BLaER1 (cell line): ENCODE data around the gene EIF1.
"Not testable (repeated sequence)": the region's sequence is repeated elsewhere in the genome, so short reads cannot be mapped to it uniquely, and the experiment has no call there.

Experiments used
- H3K27ac ChIP-seq: shearing (Covaris generic); formaldehyde crosslinking; 2 replicates; pipeline ENCODE4 v1.8.1; 2022
- H3K27me3 ChIP-seq: shearing (Covaris generic); formaldehyde crosslinking; 2 replicates; pipeline ENCODE4 v1.8.1; 2022
- H3K36me3 ChIP-seq: shearing (Covaris generic); formaldehyde crosslinking; 2 replicates; pipeline ENCODE4 v1.8.1; 2022
- H3K4me1 ChIP-seq: shearing (Covaris generic); formaldehyde crosslinking; 2 replicates; pipeline ENCODE4 v1.8.1; 2022
- H3K4me2 ChIP-seq: shearing (Covaris generic); formaldehyde crosslinking; 2 replicates; pipeline ENCODE4 v1.8.1; 2022
- H3K4me3 ChIP-seq: shearing (Covaris generic); formaldehyde crosslinking; 2 replicates; pipeline ENCODE4 v1.8.1; 2022
- H3K9ac ChIP-seq: shearing (Covaris generic); formaldehyde crosslinking; 2 replicates; pipeline ENCODE4 v1.8.1; 2022
- H3K9me3 ChIP-seq: shearing (Covaris generic); formaldehyde crosslinking; 2 replicates; pipeline ENCODE4 v1.8.1; 2022
- H4K20me1 ChIP-seq: shearing (Covaris generic); formaldehyde crosslinking; 2 replicates; pipeline ENCODE4 v1.8.1; 2022
- Cebpa-rat ChIP-seq: shearing (Covaris generic); IDR thresholded peaks from 2 replicates; pipeline ENCODE4 v1.8.1; 2022

EIF1 gene

GRCh38 chr17:41697122-41697962 lies 8.7 kb downstream of the EIF1 start:
- no peak for TF ChIP-seq Cebpa-rat
- Histone ChIP-seq H3K27me3 (no peaks in the 10 kb centered on the region), H3K27ac (no peak overlapping the region), H3K4me3 (no peak overlapping the region), H3K36me3 (peaks cover 32% of the 10 kb centered on the region), H3K4me2 (peak overlapping the region; percentile 35; the same call in 1 of the 2 replicates), H3K9ac (no peak overlapping the region), H4K20me1 (peaks cover 17% of the 10 kb centered on the region), H3K4me1 (peaks cover 16% of the 10 kb centered on the region), H3K9me3 (no peaks in the 10 kb centered on the region)

- H3K4me3 ChIP-seq, H4K20me1 ChIP-seq, H3K27ac ChIP-seq, H3K4me2 ChIP-seq, H3K36me3 ChIP-seq, H3K9me3 ChIP-seq, H3K9ac ChIP-seq, H3K27me3 ChIP-seq: not testable (repeated sequence)
- peaks cover 23% of the 10 kb centered on the region for H3K4me1 ChIP-seq
Measured at GRCh38 chr17:41700843-41701242, 12.2 kb downstream of the EIF1 start.

GRCh38 chr17:41702712-41703111 lies 14.0 kb downstream of the EIF1 start:
- H3K9me3 ChIP-seq: no peaks in the 10 kb centered on the region
- no peak for TF ChIP-seq Cebpa-rat
- H3K4me1 ChIP-seq: peaks cover 7% of the 10 kb centered on the region; the same call in 1 of the 2 replicates
- H3K36me3 ChIP-seq: no peaks in the 10 kb centered on the region
- H3K4me2 ChIP-seq: no peak overlapping the region
- H3K27ac ChIP-seq: no peak overlapping the region
- H3K27me3 ChIP-seq: no peaks in the 10 kb centered on the region
- H4K20me1 ChIP-seq: no peaks in the 10 kb centered on the region
- no peak overlapping the region for H3K9ac ChIP-seq
- H3K4me3 ChIP-seq: no peak overlapping the region

- H3K4me3 ChIP-seq: no peak overlapping the region
- H3K27ac ChIP-seq: no peak overlapping the region
- H3K9ac ChIP-seq: no peak overlapping the region
- H3K36me3 ChIP-seq: no peaks in the 10 kb centered on the region
- H3K4me1 ChIP-seq: peaks cover 13% of the 10 kb centered on the region
- H3K27me3 ChIP-seq: no peaks in the 10 kb centered on the region
- no peak overlapping the region for H3K4me2 ChIP-seq
- H4K20me1 ChIP-seq: no peaks in the 10 kb centered on the region
- no peaks in the 10 kb centered on the region for H3K9me3 ChIP-seq
- no peak for TF ChIP-seq Cebpa-rat
Measured at GRCh38 chr17:41705271-41705991, 16.7 kb downstream of the EIF1 start.

DNA sequence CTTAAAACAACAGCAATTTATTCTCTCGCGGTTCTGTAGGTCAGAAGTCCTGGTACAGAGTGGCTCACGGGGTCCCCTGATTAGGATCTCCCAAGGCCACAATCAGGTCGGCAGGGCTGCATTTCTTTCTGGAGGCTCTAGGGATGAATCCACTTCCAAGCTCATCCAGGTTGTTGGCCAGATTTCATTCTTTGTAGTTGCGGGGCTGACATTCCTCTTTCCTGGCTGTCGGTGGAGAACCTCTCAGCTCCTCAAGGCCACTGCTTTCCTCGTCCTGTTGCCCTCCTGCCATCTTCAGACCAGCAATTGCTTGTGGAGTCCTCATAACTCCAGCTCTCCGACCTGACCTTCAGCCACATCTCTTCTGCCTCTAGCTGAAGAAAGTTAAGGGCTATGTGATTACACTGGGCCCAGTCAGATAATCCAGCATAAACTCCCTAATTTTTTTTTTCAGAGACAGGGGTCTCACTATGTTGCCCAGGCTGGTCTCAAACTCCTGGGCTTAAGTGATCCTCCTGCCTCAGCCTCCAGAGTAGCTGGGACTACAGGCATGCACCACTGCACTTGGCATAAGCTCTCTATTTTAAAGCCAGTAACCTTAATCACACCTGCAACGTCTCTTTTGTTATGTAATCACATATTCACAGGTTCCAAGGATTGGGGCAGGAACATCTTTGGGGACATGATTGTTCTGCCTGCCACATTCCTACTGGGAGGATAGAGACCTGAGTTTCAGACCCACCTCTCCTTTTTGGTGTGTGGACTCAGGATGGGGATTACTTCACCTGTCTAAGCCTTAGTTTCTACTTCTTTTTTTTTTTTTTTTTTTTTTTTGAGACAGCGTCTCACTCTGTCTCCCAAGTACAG lies 19.4 kb downstream of the EIF1 start:
- TF ChIP-seq Cebpa-rat: no peak
- no peaks in the 10 kb centered on the region for H4K20me1 ChIP-seq
- H3K27ac ChIP-seq: no peak overlapping the region
- H3K9me3 ChIP-seq: no peaks in the 10 kb centered on the region
- no peak overlapping the region for H3K4me3 ChIP-seq
- no peaks in the 10 kb centered on the region for H3K36me3 ChIP-seq
- no peaks in the 10 kb centered on the region for H3K27me3 ChIP-seq
- H3K4me1 ChIP-seq: peaks cover 25% of the 10 kb centered on the region
- H3K9ac ChIP-seq: no peak overlapping the region
- H3K4me2 ChIP-seq: no peak overlapping the region

DNA sequence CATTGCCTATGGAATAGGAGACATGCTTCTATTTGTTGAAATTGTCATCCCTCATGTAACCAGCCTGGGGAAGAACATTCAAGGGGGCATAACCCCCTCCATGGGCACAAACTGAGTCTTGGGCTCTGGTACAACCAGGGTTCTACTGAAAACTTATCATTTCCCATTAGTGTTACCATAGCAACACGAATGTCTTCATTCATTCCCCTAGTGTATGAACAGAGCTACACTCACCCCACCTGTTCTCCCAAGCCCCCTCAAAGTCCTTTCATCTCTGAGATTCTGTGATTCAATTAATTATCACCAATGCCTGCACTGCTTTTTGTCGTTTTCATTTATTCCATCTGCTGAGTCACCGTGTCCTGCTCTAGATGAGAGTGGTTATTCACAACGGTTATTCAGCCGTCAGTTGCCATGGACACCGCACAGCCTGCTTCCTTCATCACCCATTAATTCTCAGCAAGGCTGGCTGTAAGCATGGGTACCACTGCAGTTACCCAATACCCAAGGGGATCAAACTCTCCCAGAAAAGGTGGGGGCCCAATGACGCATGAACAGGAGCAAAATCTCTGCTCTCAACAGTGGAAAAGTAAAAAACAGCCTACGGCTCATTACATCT lies 21.9 kb downstream of the EIF1 start:
- no peak overlapping the region for H3K27ac ChIP-seq
- no peaks in the 10 kb centered on the region for H3K27me3 ChIP-seq
- no peak overlapping the region for H3K4me3 ChIP-seq
- no peaks in the 10 kb centered on the region for H3K9me3 ChIP-seq
- H3K9ac ChIP-seq: no peak overlapping the region
- H4K20me1 ChIP-seq: no peaks in the 10 kb centered on the region
- peak overlapping the region; percentile 55 for H3K4me2 ChIP-seq
- H3K4me1 ChIP-seq: peaks cover 18% of the 10 kb centered on the region
- TF ChIP-seq Cebpa-rat: peak; percentile 87; the same call in 1 of the 2 replicates
- no peaks in the 10 kb centered on the region for H3K36me3 ChIP-seq

DNA sequence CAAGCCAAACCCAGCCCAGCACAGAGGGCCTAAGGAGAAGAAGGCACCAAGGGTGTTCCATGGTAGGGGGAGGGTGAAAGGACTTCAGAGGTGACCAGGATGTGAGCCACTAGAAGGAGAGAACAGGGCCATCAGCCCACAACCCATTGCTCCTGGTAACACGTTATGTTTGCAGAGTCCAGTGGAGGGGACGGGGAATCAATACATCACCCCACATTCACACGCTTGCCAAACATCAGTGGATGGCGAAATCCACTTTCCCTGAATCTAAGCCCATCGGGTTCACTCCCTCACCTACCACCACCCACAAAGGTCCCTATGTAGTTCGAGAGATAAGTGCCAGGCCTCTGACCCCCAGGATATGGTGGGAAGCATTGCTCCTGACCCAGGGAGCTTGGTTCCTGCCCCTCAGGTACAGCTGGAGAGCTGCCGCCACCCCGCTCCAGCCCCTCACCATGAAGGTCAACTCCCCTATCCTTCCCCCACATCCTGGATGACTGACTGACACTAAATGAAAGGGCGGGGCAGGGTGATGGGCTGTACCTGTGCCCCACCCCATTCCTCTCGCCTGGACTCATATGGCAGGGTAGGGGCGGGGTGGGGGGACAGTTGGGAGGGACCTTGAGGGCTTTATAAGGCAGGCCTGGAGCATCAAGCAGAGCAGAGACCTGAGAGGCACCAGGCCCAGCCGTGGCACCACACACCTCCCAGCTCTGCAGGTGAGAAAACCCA lies 23.1 kb downstream of the EIF1 start, which contains the start of gene GAST:
GAST (plus strand) TSS at position 663 of the 732 bp plus-strand sequence. CDS start 3,106 bp downstream, outside the sequence.
- Histone ChIP-seq H3K27me3 (no peaks in the 10 kb centered on the region), H3K27ac (no peak within 1 kb of the TSS), H3K9ac (no peak within 1 kb of the TSS), H3K36me3 (no peaks in the 10 kb centered on the region), H4K20me1 (no peaks in the 10 kb centered on the region), H3K4me1 (peaks cover 18% of the 10 kb centered on the region), H3K4me2 (peak within 1 kb of the TSS; percentile 55), H3K4me3 (no peak within 1 kb of the TSS), H3K9me3 (no peaks in the 10 kb centered on the region)
- TF ChIP-seq Cebpa-rat: no peak

DNA sequence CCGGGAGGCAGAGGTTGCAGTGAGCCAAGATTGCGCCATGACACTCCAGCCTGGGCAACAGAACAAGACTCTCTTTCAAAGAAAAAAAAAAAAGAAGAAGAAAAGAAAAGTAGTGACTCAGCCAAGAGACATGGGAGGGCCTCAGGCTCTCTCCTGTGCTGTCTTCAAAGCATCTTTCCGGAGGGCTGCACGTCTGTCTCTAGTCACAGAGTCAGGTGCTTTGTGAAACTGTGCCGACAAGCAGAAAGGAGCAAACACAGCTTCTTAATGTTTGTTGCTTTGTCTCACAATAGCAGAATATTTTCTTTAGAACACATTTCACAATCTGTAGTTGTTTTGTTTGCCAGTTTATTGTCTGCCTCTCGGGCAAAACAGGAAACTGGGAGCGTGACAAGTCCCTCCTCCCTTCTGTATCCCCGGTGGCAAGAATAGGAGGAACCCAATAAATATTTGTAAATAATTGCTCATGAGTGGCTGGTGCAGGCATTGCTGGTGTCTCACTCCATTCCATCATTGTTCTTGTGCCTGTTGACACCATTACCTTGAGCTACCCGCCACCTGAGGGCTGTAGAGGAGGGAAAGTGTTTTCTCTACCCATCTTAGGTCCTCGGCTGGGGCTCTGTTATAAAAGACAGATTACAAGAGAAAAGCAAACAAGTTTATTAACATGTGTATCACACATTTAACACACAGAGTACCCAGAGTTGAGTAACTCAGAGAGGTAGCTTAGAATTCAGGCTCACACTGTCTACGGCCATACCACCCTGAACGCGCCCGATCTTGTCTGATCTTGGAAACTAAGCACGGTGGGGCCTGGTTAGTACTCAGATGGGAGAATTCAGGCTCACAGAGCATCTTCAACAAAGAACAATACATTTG lies 29.0 kb downstream of the EIF1 start:
- peaks cover 25% of the 10 kb centered on the region for H3K4me1 ChIP-seq
- no peaks in the 10 kb centered on the region for H3K27me3 ChIP-seq
- H3K4me3 ChIP-seq: no peak overlapping the region
- peak overlapping the region; percentile 62 for H3K27ac ChIP-seq
- H3K36me3 ChIP-seq: no peaks in the 10 kb centered on the region
- peak overlapping the region; percentile 64 for H3K4me2 ChIP-seq
- H4K20me1 ChIP-seq: no peaks in the 10 kb centered on the region
- no peaks in the 10 kb centered on the region for H3K9me3 ChIP-seq
- no peak overlapping the region; the same call in 1 of the 2 replicates for H3K9ac ChIP-seq
- no peak for TF ChIP-seq Cebpa-rat
